Dermis blood vessel endothelial cell (primary cell): ENCODE data around the gene TAS2R13. TPM values are rescaled to one million over a fixed set of nuclear protein-coding genes. Genes with fewer than 3 reads are reported as not detected.

Experiments used
- DNase-seq: peaks from one replicate; pipeline ENCODE4 v3.0.0; 2010
- total RNA-seq: library from RNA; depleted of rRNA; stranded (reverse); fragments of >200 nt; gene quantifications from 2 replicates; pipeline ENCODE4 v1.2.3, GENCODE V29; 2014

The TAS2R13 gene
- 0.84 and 1.0 TPM in 2 replicates for total RNA-seq

- no peak for DNase-seq
Observed at GRCh38 chr12:10909462-10909861, at the start of gene TAS2R13. Gene TAS2R13 (minus strand): TSS chr12:10909562. CDS start chr12:10909298, 264 bp downstream.

GRCh38 chr12:10957741-10958140 is 48.4 kb upstream of the TAS2R13 start:
- no peak for DNase-seq

- no peak for DNase-seq
Observed at GRCh38 chr12:10956085-10956484, 46.7 kb upstream of the TAS2R13 start.

- DNase-seq = no peak
Observed at GRCh38 chr12:10952645-10953044, 43.3 kb upstream of the TAS2R13 start.

GRCh38 chr12:10943167-10943566 is 33.8 kb upstream of the TAS2R13 start:
- DNase-seq = no peak

GRCh38 chr12:10941916-10942607 is 32.7 kb upstream of the TAS2R13 start:
- no peak for DNase-seq

GRCh38 chr12:10941369-10941768 is 32.0 kb upstream of the TAS2R13 start:
- no peak for DNase-seq

GRCh38 chr12:10940389-10940788 is 31.0 kb upstream of the TAS2R13 start:
- no peak for DNase-seq

- no peak for DNase-seq
Observed at GRCh38 chr12:10939163-10939562, 29.8 kb upstream of the TAS2R13 start, which contains the start of gene TAS2R14. Gene TAS2R14 (minus strand): TSS chr12:10939263. CDS start chr12:10939207, 56 bp downstream.

GRCh38 chr12:10936506-10936905 is 27.1 kb upstream of the TAS2R13 start:
- no peak for DNase-seq

GRCh38 chr12:10928746-10929286 is 19.5 kb upstream of the TAS2R13 start, which contains the start of gene PRH2:
Gene PRH2 (plus strand): TSS chr12:10929236. CDS start chr12:10929274, 38 bp downstream.
- DNase-seq = no peak

- DNase-seq = no peak
Observed at GRCh38 chr12:10926269-10926668, 16.9 kb upstream of the TAS2R13 start.

- DNase-seq = no peak
Observed at GRCh38 chr12:10919809-10920208, 10.4 kb upstream of the TAS2R13 start.

GRCh38 chr12:10910380-10910779 is 1.0 kb upstream of the TAS2R13 start:
- DNase-seq = no peak

GRCh38 chr12:10904686-10905085 is 4.7 kb downstream of the TAS2R13 start:
- no peak for DNase-seq

GRCh38 chr12:10901427-10901826 is 7.9 kb downstream of the TAS2R13 start:
- DNase-seq = peak; percentile 17

GRCh38 chr12:10900972-10901371 is 8.4 kb downstream of the TAS2R13 start:
- DNase-seq = no peak

GRCh38 chr12:10900530-10900929 is 8.8 kb downstream of the TAS2R13 start:
- DNase-seq = no peak

GRCh38 chr12:10896854-10897253 is 12.5 kb downstream of the TAS2R13 start:
- no peak for DNase-seq

- DNase-seq = no peak
Observed at GRCh38 chr12:10891937-10892336, 17.4 kb downstream of the TAS2R13 start.

GRCh38 chr12:10889226-10889625 is 20.1 kb downstream of the TAS2R13 start:
- DNase-seq = no peak

- no peak for DNase-seq
Observed at GRCh38 chr12:10884086-10884725, 25.2 kb downstream of the TAS2R13 start, which contains the start of gene PRH1. Gene PRH1 (minus strand): TSS chr12:10884255. CDS start chr12:10884217, 38 bp downstream.

GRCh38 chr12:10873378-10873777 is 36.0 kb downstream of the TAS2R13 start:
- DNase-seq = peak; percentile 55

GRCh38 chr12:10867381-10867780 is 42.0 kb downstream of the TAS2R13 start:
- no peak for DNase-seq
